NCI-H526 (cell line): ENCODE measurements around the gene RHAG.
"Not testable (repeated sequence)": the region's sequence is repeated elsewhere in the genome, so short reads cannot be mapped to it uniquely, and the experiment has no call there.

Source experiments
- DNase-seq, 2 experiments: peaks; one replicate each; lab custom pipeline; 2025; lab: John Stamatoyannopoulos, UW

Gene RHAG

DNA sequence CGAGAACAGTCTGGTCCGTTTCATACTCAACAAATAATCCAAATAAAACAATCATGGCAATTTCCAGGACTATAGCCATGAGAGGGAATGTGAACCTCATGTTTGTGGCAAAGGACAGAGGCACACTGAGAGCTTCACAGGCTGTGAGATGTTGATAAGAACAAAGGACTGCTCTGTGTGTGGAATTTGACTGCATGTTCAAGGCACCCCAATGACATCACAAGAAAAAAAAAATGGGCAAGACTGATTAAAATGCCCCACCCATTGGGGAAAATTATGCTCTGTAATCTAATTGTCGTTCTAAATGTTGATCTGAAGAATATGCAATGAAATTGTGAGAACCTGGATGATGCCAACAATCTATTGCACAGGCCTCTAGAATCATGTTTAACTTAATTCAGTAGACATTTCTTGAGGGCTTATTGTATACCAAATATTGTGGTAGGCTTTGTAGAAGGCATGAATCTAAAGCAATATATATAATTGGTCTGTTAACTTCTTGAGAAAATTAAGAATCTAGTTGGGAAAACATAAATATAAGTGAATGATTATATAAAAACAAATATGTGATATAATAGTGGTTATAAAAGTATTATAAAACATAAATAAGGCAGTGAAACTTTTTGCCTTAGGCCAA is at the start of gene RHAG:
TSS of gene RHAG (minus strand) at position 127 of the 637 bp plus-strand sequence. CDS start at position 100, 27 bp downstream.
- DNase-seq, result no peak

DNA sequence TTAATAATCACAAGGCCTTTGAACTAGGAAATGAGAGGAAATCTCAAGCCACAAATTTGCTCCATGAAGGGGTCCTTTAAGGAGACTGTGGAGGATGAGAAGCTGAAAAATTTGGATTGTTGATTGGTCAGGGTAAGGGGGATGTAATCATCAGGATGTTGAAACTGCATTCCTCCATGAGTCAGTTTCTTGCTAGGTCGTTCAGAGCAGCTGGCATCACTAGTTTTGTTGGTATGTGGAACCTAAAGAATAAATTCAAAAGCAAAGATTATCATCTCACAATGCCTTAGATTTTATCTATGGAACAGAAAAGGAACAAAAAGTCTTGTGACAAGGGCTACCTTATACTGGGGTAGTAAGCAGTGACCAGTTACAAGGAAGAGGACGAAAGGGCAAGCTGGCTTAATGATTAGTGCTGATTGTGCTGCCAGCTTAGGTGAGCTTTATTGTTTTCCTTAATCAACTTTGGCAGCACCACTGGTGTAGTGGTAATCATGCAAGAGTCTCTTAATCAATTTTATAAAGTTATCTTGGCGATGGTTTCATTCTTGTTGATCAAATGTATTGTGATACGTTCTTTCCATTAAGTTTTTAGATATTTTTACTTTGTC is 40.1 kb upstream of the RHAG start:
- no peak for DNase-seq

DNA sequence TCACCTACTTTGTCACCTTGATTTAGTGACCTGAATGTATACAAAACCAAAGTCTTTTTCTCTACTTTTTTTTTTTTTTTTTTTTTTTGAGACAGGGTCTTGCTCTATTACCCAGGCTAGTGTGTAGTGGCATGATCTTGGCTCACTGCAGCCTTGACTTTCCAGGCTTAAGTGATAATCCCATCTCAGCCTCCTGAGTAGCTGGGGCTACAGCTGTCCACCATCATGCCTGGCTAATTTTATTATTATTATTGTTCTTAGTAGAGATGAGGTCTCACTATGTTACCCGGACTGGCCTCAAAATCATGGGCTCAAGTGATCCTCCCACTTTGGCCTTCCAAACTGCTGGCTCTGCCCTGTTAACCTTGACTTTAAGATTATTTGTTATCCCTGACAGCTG is 39.2 kb upstream of the RHAG start:
- DNase-seq, result no peak

DNA sequence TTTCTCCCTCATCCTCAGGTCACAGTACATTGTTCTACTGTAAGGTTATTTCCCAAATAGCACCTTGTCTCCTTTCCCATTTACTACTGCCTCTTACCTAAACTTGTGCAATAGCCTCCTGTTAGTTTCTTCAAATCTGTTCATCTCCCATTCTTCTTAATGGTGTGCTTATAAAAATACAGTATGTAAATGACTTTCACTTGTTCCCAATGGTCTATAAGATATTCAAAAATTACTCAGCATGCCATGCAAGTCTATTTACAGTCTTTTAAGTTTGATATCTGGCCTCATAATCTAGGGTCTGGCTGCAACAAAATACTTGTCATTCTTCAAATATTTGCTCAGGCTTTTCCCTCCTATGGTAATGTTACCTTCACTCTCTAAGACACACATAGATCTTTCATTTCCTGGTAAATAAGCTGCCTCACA is 31.5 kb upstream of the RHAG start:
- no peak for DNase-seq

DNA sequence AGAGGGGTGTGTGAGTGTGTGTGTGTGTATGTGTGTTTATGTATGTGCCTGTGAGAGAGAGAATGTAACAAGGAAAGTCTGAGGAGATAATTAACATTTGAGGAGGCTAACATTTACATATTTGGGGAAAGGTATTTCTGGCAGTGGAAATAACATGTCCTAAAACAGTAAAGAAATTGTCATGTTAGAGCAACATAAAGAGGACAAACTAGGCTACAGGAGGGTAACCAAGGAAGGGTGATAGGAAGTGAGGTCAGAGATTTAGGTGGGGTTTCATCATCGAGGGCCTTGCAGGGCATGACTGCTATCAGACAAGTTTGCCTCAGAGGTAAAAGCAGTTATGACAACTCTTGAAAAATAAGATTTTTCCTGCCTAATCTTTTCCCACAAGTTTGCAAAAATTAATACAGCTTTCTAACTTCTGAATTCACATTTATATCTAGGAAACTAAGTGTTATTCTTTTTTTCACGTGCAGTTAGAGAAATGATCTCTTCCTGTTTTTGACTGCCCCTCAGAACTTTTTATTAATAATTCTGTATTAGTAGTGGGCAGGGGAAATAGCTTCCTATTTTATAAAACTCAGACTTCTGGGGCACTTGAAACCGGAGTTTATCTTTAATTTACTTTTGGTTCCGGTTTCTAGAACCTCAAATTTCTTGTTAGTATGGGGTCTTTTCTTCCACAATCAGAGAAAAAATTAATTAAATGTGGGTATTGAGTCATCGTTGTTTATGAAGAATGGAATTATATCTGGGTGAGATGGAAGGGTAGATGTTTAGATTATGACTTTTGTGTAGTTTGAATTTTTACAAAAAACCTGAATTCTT is 30.5 kb upstream of the RHAG start:
- DNase-seq, result no peak

DNA sequence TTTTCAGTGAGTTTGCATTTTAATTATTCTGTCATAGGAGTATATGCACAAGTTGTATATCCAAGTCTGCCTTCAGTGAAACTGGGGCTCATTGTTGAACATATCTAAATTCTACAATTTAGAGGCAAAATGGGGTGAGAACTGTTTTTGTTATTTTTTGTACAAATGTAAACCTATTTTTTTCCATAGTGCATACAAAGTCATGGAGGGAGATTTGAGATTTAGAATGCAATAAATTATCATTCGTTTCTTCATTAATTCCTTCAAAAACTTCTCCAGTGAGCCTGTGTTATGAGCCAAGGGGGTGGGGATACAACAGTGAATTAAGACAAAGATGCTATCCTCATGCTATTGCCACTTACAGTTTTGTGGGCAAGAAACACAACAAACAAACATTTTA is 29.8 kb upstream of the RHAG start:
- DNase-seq, result no peak

DNA sequence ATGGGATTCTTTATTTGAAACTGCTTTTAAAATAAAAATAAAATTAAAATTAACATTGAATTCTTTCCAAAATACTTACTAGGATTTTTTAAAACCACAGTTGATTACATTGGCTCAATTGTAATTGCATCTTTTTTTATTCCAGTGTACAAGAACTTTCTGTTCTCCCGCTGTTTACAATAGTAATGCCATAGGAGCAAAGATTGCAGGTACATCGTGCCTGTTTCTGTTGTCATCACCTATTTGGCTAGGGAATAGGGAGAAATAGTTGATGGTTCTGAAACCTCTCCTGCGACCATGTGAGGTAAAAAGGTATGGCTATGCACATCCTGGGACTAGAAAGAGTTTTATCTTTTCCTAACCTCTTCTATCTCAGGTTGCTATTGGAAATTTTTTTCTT is 28.2 kb upstream of the RHAG start:
- no peak for DNase-seq

DNA sequence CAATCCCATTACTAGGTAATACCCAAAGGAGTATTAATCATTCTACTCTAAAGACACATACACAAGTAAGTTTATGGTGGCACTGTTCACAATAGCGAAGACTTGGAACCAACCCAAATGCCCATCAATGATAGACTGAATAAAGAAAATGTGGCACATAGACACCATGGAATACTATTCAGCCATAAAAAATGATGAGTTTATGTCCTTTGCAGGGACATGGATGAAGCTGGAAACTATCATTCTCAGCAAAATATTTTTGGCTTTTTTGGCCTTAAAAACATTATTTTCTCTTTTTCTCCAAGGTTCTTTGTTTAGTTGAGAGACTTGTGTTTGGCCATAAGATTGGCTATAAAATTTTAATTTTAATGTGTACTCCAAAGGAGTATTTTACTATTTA is 27.4 kb upstream of the RHAG start:
- DNase-seq, result not testable (repeated sequence)

DNA sequence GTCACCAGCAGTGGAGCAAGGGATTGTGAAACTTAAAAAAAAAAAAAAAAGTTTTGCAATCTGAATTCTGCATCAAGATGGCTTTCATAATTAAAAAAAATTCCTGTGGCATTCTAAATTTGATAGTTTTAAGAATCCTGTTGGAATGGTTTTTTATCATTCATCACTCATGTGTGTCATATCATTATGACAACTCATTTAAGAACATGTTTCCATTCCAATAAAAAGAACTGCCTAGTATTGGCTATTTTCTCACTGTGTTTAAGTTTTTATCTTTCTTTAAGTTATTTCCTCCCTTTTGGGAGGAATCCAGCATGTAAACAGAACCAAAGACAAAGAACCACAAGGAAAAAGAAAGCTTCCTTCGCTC is 26.2 kb upstream of the RHAG start:
- DNase-seq, result no peak

DNA sequence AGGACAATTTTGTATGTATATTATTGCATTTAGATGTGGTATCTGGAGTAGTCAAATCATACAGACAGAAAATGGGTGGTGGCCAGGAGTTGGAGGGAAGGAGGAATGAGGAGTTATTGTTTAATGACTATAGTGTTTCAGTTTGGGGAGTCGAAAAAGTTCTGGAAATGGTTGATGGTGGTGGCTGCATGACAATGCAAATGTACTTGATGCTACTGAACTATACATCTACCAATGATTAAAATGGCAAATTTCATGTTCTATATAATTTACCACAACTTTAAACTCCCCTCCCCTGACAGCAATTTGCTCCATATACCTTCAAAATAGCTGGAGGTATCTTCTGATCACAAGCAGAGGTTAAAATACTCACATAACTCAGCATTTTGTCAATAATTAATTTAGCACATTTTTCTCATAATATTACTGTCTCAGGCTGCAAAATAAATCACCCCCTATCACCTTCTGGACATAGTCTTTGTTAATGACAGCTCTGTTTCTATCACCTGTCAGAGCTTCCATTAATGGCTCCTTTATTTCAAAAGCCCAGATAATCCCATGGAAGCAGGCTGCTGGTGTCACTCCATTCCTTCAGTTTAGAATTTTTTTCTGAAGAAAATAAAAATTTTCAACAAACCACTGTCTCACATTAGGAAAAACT is 25.7 kb upstream of the RHAG start:
- DNase-seq, result no peak

DNA sequence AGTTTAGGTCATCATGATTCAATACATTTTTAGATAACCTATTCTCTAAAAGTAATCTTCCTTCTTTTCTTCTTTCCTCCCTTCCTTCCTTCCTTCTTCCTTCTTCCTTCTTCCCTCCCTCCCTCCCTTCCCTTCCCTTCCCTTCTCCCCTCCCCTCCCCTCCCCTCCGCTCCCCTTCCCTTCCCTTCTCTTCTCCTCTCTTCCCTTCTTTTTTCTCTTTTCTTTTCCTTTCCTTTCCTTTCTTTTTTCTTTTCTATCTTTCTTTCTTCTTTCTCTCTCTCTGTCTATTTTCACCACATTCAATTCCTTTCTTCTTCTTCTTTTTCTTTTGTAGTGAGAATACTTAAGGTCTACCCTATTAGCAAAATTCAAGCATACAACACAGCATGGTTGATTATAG is 17.3 kb upstream of the RHAG start:
- no peak for DNase-seq

DNA sequence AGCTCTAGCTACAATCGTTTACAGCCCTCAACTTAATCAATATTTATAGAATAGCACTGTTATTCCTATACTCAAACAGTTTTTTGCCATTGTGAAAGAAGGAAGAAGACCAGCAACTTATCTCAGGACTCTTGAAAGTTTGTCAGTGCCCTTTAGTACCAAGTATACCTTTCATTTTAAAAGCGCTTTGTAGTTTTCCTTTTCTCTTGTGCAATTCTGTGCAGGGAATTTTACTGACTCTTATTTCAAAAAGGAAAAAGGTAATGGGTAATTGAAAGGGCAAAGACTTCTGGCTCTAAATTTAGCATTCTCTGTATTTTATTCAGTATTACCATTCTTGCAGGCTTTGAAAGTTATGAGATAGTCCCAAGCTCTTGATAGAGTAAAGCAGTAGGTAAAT is 16.8 kb upstream of the RHAG start:
- no peak for DNase-seq

DNA sequence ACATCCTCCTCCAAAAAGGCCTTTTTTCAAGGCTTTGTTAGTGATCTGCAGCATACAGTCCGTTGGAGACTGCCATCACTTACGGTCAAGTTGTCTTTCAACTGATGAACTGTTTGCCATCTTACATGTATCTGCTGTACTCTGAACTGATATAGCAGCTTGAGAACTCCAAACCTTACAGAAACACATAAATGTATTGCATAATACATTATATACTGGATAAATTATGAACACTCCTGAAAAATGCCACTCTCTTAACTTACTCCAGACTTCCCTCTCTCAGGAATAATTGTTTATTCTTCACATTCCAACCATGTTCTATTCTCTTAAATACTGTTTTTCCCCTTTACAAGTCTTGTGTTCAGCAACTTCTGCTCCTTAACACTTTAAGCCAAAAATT is 14.6 kb upstream of the RHAG start:
- no peak for DNase-seq

DNA sequence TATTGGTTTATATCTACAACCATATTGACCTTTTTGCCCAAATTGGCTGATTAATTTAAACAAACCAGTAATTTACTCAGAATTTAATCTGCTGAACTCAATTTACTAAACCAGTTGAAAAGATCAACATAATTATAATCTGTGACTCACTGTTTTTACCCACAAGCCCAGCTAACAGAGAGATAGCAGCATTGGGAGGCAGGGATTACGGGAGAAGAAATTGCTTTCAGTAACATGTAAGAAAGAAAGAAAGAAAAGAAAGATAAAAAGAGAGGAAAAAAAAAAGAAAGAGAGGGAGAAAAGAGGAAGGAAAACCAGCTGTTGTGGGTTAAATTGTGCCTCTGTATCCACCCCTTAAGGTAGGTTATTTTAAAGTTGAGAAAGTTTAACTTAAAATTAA is 13.3 kb upstream of the RHAG start:
- no peak for DNase-seq

DNA sequence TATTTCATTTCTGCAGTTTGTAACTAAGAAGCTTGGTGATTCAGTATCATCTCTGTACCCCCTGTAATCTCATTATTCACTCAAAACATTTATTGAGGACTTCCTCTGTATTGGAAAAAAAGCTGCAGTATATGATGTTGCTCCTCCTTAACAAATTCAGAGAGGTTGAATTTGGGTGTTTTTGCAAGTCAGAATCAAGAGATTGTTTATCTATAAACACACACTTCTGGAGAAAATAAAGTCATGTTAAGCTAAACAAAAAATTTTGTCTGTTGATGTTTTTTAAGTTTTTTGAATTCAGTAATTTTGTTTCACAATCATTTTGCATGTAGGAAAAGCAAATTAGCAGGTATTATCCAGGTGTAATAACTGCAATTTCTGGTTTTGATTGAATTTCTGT is 11.4 kb upstream of the RHAG start:
- DNase-seq, result no peak

DNA sequence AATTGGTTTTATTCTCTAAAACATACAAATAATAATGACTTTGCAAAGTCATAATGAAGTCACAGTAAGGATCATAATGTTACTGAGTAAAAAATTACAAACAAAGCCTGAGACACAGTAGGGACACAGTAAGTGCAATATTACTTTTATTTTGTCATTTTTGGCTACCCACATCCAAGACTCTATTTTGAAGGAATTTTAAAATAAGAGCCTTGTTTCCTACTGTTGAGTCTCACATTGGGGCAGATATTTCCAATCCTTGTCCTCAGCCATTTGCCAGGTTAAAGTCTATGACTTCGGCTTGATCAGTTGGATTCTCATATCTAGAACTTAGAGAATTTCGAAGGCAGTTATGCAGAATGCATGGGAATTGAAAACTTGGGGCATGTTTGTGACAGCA is 10.8 kb upstream of the RHAG start:
- no peak for DNase-seq

DNA sequence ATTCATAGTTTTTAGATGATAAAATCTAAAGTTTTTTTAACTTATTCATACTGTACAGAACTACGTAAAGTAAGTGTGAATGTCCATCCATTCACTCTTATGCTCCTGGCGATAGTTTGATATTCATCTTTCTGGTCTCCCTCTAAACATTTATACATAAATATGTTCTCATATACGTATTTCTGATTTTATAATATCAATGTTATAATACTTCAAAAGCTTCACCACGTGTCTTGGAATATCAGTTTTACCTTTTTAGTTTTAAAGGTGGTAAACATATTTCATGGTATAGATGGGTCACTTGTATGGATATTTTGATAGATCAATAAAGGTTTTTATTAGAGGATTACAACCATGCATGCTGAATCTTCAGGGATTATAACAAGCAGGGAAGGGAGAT is 10.3 kb upstream of the RHAG start:
- DNase-seq, result no peak

DNA sequence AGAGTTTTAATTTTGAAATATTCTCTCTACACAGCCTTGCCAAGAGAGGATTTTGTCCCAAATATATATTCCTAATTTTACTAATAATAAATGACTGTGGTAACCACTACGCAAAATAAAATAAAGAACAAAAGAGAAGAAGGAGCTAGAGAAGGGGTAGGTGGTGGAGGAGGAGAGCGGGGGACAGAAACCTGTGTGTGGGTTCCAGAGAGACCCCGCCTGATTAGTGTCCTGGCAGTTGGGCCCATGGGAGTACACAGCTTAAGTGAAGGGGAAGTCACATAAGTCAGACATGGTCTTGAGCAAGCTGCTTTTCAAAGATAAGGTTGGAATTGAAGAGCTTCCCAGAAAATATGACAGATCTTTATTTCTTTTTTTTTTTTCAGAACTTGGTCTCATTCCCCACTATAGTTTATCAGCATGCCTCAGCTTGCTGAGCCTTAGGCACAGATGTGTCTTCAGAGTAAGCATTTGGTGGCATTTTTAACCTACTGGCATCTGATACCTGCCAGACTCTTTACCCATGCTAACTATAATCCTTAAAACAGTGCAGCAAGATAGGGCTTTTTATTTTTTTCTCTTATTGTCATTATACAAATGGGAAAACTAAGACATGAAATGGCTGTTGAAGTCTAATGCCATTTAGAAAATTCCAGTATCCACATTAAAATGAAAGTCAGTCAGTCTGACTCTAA is 9.6 kb upstream of the RHAG start:
- no peak for DNase-seq

DNA sequence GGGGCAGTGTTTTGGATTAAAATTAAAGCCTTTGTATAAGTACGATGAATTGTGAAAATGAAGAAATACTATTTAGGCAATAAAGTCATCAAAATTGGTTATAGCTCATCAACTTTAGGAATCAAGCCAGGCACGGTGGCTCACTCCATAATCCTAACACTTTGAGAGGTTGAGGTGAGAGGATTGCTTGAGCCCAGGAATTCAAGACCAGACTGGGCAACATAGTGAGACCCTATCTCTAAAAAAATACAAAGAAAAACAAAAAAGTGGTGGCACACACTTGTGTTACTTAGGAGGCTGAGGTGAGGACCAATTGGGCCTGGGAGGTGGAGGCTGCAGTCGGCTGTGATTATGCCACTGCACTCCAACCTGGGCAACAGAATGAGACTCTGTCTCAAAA is 8.5 kb upstream of the RHAG start:
- DNase-seq, result no peak

DNA sequence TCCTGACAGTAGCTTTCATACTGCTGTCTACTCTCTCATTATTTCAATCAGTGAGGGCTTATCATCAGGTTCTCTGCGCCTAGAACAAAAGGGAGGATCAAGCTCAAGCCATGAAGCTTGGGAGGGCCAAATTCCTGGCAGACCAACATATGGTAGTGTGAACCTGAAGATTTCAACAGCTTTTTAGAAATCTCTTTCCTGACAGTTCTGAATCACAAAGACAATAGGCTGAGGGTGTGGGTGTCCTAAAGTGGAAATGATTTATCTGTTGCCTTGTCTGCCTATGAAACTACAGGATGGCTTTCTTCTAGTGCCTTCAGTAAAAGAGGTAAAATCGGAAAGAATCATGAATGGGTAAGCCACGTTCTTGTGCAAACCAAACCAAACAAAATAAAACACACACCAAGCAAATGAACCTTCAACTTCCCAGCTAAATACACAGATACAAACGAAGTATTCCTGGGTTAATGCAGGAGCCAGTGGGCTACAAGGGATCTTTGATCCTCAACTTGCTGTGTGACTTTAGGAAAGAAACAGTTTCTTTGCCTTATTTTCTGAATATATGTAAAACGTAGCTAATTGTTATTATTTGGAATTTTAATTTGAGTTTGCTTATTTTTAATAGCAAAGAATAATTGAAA is 2.7 kb upstream of the RHAG start:
- no peak for DNase-seq

DNA sequence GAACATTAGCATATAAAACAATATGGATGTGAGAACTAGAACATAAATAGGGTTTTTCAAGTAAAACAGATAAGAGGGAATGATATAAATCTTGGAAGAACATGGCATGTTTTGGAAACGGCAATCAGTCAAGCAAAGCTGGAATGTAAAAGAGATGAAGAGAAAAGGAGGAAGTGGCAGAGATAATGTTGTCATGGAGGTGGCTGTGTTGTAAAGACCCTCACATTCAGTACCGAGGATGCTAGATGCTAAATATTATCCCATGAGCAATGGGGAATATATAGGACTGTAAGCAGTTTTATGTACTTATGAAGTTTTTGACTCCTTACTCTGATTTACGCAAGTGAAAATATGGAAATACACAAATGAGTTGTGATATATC is 702 bp upstream of the RHAG start:
- no peak for DNase-seq
